NCI-H748 (cell line): ENCODE measurements around the gene GAREM2.

ENCODE experiments used
- DNase-seq: peaks from one replicate; lab custom pipeline; 2025; ENCODE audit not compliant: unreplicated experiment; lab: John Stamatoyannopoulos, UW

Gene GAREM2

GRCh38 chr2:26185954-26186770, 13.3 kb downstream of the GAREM2 start:
- DNase-seq = no peak

- no peak for DNase-seq
Measured at GRCh38 chr2:26187114-26187513, 14.2 kb downstream of the GAREM2 start.

GRCh38 chr2:26187537-26188104, 14.7 kb downstream of the GAREM2 start:
- DNase-seq = no peak

GRCh38 chr2:26189123-26189522, 16.2 kb downstream of the GAREM2 start:
- no peak for DNase-seq

GRCh38 chr2:26189751-26190150, 16.9 kb downstream of the GAREM2 start:
- DNase-seq = no peak

GRCh38 chr2:26190369-26190768, 17.5 kb downstream of the GAREM2 start:
- DNase-seq = no peak

- no peak for DNase-seq
Measured at GRCh38 chr2:26191316-26192159, 18.6 kb downstream of the GAREM2 start.

GRCh38 chr2:26193578-26194231, 20.8 kb downstream of the GAREM2 start:
- DNase-seq = no peak

- no peak for DNase-seq
Measured at GRCh38 chr2:26195040-26195984, 22.4 kb downstream of the GAREM2 start.

- no peak for DNase-seq
Measured at GRCh38 chr2:26196683-26197418, 24.0 kb downstream of the GAREM2 start.

- no peak for DNase-seq
Measured at GRCh38 chr2:26197516-26197915, 24.6 kb downstream of the GAREM2 start.

GRCh38 chr2:26202981-26203490, 30.1 kb downstream of the GAREM2 start:
- DNase-seq = no peak

- no peak for DNase-seq
Measured at GRCh38 chr2:26203906-26204305, 31.0 kb downstream of the GAREM2 start.

- DNase-seq = no peak
Measured at GRCh38 chr2:26212011-26212410, 39.1 kb downstream of the GAREM2 start.

- DNase-seq = no peak
Measured at GRCh38 chr2:26214759-26215158, 41.9 kb downstream of the GAREM2 start.

GRCh38 chr2:26215833-26216232, 42.9 kb downstream of the GAREM2 start:
- no peak for DNase-seq

GRCh38 chr2:26216587-26216986, 43.7 kb downstream of the GAREM2 start:
- DNase-seq = no peak

- no peak for DNase-seq
Measured at GRCh38 chr2:26217720-26218119, 44.8 kb downstream of the GAREM2 start.

GRCh38 chr2:26223018-26223417, 50.1 kb downstream of the GAREM2 start:
- no peak for DNase-seq
